GM12801 (cell line): ENCODE measurements around the gene FILIP1.

Experiments used
- TF ChIP-seq, protein P1 (sequence below): IDR thresholded peaks from one replicate; pipeline ENCODE4 v1.5.1; 2011; ENCODE audit warnings: control low read depth; ENCODE audit not compliant: insufficient read length; ENCODE audit errors: extremely low read depth

Gene FILIP1

DNA sequence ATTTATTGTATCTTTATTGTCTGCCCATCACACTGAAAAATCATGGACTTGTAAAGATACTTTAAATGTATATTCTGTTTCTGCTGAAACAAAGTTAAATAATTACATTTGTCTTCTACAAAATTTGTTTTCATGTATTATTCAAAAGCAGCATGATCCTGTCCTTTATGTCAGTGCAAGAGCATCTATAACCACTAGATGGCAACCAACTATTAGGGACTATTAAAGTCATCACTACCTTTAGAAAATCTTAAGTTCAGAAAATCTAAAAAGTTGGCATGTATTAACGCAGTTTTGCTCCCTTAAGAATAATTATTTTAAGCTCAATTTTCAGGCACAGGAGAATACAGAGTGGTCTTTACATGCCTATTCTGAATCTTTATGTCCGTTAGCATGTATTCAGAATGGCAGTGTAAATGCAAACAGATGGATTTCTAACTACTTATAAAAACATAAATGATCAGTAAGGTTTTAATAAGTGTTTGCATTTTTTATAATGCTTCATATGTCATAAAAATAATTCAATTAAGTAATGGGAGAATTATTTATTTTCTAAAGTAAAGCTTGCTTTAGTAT lies 226.8 kb downstream of the FILIP1 start:
- TF ChIP-seq, protein P1, sequence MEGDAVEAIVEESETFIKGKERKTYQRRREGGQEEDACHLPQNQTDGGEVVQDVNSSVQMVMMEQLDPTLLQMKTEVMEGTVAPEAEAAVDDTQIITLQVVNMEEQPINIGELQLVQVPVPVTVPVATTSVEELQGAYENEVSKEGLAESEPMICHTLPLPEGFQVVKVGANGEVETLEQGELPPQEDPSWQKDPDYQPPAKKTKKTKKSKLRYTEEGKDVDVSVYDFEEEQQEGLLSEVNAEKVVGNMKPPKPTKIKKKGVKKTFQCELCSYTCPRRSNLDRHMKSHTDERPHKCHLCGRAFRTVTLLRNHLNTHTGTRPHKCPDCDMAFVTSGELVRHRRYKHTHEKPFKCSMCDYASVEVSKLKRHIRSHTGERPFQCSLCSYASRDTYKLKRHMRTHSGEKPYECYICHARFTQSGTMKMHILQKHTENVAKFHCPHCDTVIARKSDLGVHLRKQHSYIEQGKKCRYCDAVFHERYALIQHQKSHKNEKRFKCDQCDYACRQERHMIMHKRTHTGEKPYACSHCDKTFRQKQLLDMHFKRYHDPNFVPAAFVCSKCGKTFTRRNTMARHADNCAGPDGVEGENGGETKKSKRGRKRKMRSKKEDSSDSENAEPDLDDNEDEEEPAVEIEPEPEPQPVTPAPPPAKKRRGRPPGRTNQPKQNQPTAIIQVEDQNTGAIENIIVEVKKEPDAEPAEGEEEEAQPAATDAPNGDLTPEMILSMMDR, result no peak

DNA sequence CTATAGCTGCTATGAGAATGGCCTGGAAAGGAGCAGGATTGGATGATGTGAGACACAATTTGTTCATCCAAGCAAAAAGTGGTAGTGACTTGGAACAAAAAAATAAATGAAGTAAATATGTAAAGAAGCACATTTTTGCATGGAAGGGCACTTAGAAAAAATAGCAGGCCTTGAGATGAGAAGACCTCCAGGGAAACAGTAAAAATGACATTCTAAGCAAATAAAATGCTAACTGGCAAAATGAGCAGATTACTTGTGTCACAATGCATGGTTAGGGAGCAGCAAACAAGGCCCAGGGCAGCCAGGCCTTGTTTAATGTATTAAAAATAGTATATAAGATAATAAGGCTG lies 230.2 kb downstream of the FILIP1 start:
- TF ChIP-seq, protein P1, result no peak

DNA sequence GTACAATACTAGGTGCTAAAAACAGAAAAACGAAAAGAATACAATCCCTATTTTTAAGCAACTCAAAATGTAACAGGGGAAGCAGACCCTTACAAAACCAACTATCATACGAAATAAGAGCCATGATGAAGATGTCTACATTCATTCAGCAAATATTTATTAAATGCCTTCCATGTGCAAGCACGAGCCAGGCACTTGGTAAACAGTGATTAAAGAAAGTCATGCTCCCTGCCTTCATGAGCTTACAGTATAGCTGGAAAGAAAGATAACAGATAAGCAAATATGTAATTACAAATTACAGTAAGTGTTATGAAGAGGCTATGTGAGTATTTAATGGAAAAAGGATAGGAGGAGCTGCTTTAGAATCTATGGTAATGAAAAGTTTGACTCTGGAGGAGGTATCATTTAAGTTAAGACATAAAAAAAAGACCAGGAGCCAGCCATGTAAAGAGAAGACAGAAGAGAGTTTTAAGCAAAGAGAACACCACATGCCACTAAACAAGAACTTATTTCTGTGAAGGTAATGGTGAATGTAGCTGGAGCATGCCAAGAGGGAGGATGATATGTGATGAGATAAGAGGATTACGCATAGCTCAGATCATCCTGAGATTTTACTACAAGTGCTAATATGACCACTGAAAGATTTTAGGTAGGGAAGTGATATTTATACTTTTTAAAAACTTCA lies 230.7 kb downstream of the FILIP1 start:
- TF ChIP-seq, protein P1, result no peak

DNA sequence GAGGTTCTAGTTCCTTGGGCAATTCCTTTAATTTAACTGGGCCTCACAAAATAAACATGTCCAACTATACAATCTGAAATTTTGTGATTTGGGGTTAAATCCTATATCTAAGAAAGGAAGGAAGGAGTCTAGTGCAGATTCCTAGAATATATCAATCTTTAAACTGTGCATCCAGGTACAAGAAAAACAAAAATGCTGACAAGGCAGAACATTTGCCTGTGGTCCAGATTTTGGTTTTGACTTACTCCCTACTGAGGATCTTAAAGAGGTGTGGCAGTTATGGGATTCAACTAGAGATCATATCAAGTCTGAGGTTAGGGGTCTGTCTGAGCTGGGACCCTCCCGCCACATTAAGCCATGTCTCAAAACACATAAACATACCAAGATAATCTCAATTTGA lies 232.3 kb downstream of the FILIP1 start:
- TF ChIP-seq, protein P1, result no peak

DNA sequence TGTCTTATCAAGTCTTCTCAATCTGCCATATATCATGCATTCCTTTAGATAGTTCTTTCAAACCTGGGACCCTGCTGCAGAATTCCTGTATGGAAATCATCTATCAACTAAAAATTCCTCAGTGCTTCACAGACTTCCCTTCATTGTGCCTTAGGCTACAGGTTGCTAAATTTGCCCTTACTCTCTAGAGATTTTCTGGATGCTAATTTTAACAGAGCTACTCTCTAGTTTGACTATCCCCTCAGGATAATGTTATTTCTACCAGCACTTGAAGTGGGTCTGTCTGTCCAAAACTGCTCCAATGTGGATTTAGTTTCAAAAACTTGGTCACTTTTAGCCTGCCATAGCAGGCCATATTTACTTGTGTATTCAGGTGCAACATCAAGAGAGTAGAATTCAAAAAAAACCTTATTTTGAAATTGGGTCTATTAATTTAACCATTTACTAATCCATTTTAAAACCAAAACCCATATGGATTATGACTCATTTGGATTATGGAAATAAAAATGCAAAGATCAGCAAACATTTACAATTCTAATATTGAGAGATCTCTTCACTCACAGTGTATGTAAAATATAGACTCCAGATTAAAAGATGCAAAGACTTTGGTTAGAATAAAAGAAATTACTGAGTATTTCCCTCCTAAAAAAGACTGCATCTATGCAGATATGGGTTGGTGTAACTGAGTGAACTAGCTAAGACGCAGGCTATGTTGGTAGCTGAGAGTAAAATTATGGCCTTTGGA lies 236.1 kb downstream of the FILIP1 start:
- TF ChIP-seq, protein P1, result no peak

DNA sequence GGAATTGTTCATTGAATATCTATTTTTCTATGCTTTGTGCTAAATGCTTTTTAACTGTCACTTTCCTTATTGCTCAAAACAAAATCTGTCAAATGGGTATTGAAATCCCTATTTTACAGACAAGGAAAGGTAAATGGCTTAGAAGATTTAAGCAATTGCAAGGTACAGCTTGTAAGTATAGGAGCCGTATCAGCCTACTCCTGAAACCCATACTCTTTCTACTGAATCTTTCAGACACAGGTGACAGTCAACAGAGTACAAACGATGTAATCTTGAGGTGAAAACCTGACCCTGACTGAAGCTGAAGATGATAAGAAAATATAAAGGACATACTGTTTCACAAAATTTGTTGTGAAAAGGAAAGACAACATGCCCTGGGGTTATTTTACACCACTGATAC lies 243.0 kb downstream of the FILIP1 start:
- TF ChIP-seq, protein P1, result no peak

DNA sequence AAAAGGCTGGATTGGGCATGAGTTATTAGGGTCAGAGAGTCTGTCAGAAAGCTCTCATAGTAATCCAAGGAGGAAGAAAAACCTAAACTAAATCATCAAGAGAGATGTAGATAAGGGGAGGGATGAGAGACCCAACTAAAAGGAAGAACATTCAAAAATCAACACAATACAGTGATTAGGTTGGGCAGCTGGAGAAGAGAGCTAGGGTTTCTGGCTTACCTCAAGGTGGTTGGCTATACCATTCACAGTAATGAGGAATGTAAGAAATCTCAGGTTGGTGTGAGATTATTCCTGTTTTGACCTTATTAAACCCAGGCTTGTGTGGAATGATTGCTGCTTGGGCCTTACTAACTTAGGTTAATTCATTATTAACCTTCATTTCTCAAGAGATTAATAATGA lies 243.8 kb downstream of the FILIP1 start:
- TF ChIP-seq, protein P1, result no peak
